RWPE2 (cell line): ENCODE results near the gene PPP2R2D.

Experiments used
- ATAC-seq: fragments of 200-7000 bp; cut with Tn5 transposase; 3 replicates; pipeline ENCODE4 v1.9.1; 2021; ENCODE audit warnings: low read depth
- DNase-seq: peaks from one replicate; pipeline ENCODE4 v3.0.0-alpha.2; 2020; ENCODE audit warnings: low spot score
- H3K27ac ChIP-seq: fragments of 450-650 bp; 2 replicates; pipeline ENCODE4 v1.5.1; 2017; ENCODE audit warnings: mild to moderate bottlenecking; ENCODE audit not compliant: poor library complexity, severe bottlenecking
- H3K27me3 ChIP-seq: fragments of 250-450 bp; sonication (Bioruptor Pico); 2 replicates; pipeline ENCODE4 v1.5.1; 2021; ENCODE audit warnings: mild to moderate bottlenecking, moderate library complexity; ENCODE audit not compliant: insufficient read depth, poor library complexity, severe bottlenecking
- H3K36me3 ChIP-seq: fragments of 250-450 bp; sonication (Bioruptor Pico); 2 replicates; pipeline ENCODE4 v1.5.1; 2020; ENCODE audit warnings: low read depth, mild to moderate bottlenecking, moderate library complexity
- H3K4me1 ChIP-seq: fragments of 250-450 bp; sonication (Bioruptor Pico); 2 replicates; pipeline ENCODE4 v1.5.1; 2021; ENCODE audit warnings: mild to moderate bottlenecking, moderate library complexity; ENCODE audit not compliant: insufficient read depth, poor library complexity, severe bottlenecking
- H3K4me3 ChIP-seq: fragments of 250-450 bp; sonication (Bioruptor Pico); 2 replicates; pipeline ENCODE4 v1.5.1; 2021; ENCODE audit warnings: mild to moderate bottlenecking, moderate library complexity; ENCODE audit not compliant: severe bottlenecking
- H3K9me3 ChIP-seq: fragments of 250-450 bp; sonication (Bioruptor Pico); 2 replicates; pipeline ENCODE4 v1.5.1; 2021; ENCODE audit warnings: mild to moderate bottlenecking, moderate library complexity; ENCODE audit not compliant: severe bottlenecking
- CTCF ChIP-seq: fragments of 450-650 bp; IDR thresholded peaks from one replicate; pipeline ENCODE4 v1.5.1; 2017; ENCODE audit warnings: mild to moderate bottlenecking, moderate library complexity; ENCODE audit not compliant: poor library complexity, severe bottlenecking

PPP2R2D gene

GRCh38 chr10:131998050-131998844, 97.4 kb downstream of the PPP2R2D start:
- Histone ChIP-seq H3K36me3 (no peaks in the 10 kb centered on the region), H3K27me3 (no peaks in the 10 kb centered on the region), H3K4me3 (no peak overlapping the region), H3K9me3 (no peaks in the 10 kb centered on the region), H3K4me1 (peaks cover 12% of the 10 kb centered on the region), H3K27ac (peak overlapping the region; percentile 20)
- ATAC-seq = no peak
- DNase-seq = no peak
- TF ChIP-seq CTCF = no peak

- no peak for TF ChIP-seq CTCF
- peaks cover 12% of the 10 kb centered on the region for H3K4me1 ChIP-seq
- ATAC-seq (no peak), DNase-seq (no peak)
- no peak overlapping the region for H3K4me3 ChIP-seq
- H3K9me3 ChIP-seq = no peaks in the 10 kb centered on the region
- no peak overlapping the region for H3K27ac ChIP-seq
- no peaks in the 10 kb centered on the region for H3K27me3 ChIP-seq
- no peaks in the 10 kb centered on the region for H3K36me3 ChIP-seq
Measured at GRCh38 chr10:131998845-131999681, 98.3 kb downstream of the PPP2R2D start.

- Histone ChIP-seq H3K27ac (no peak overlapping the region), H3K9me3 (no peaks in the 10 kb centered on the region), H3K4me3 (no peak overlapping the region), H3K27me3 (no peaks in the 10 kb centered on the region), H3K36me3 (no peaks in the 10 kb centered on the region), H3K4me1 (peaks cover 12% of the 10 kb centered on the region)
- TF ChIP-seq CTCF = no peak
- ATAC-seq = peak; percentile 48; the same call in 2 of the 3 replicates
- no peak for DNase-seq
Measured at GRCh38 chr10:132001238-132001972, 100.6 kb downstream of the PPP2R2D start.

DNA sequence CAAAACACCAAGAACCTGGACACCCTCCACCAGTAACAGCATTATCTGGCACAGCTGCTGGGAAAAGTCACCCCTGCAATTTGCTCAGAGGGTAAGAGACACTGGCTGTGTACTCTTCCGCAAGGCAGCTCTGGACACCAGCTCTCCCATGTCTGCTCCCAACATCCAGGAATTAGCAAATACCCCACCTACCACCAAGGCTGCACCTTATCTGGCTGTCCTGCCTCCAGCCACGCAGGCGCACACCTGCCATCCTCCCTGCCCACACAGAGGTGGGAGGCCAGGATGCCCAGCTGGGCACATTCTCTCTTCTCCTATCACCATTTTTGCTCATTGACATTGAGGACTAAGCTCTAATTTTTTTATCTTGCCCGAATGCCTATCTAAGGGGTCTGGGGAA, 101.2 kb downstream of the PPP2R2D start:
- peaks cover 12% of the 10 kb centered on the region for H3K4me1 ChIP-seq
- no peak for ATAC-seq
- DNase-seq = no peak
- no peaks in the 10 kb centered on the region for H3K36me3 ChIP-seq
- H3K4me3 ChIP-seq = no peak overlapping the region
- no peaks in the 10 kb centered on the region for H3K9me3 ChIP-seq
- H3K27me3 ChIP-seq = no peaks in the 10 kb centered on the region
- no peak for TF ChIP-seq CTCF
- H3K27ac ChIP-seq = no peak overlapping the region
